H1 (cell line): ENCODE results near the gene CORT. TPM values are rescaled to one million over a fixed set of nuclear protein-coding genes. Genes with fewer than 3 reads are reported as not detected.

Source experiments
- CTCF ChIA-PET: fragments of 300-600 bp; sonication (Branson Sonifier 250); formaldehyde crosslinking; loops from one replicate; lab custom pipeline; 2021; ENCODE audit not compliant: partially characterized antibody; lab: Charles Lee
- POLR2A ChIA-PET: fragments of 300-600 bp; sonication (Branson Sonifier 250); formaldehyde crosslinking; loops from one replicate; lab custom pipeline; 2021; ENCODE audit warnings: inconsistent platforms; ENCODE audit not compliant: partially characterized antibody; lab: Charles Lee
- DNase-seq, 2 experiments: peaks; one replicate each; pipeline versions ENCODE4 v3.0.0 to v3.0.0-alpha.2; 2010 to 2022; ENCODE audit warnings: low spot score in 2 of 2, low read depth in 1 of 2, mixed read lengths in 1 of 2
- FAIRE-seq: peaks from 2 replicates; lab custom pipeline; 2011; peaks lifted over from hg19 to GRCh38; lab: Jason Lieb, UNC
- H2AFZ ChIP-seq: 2 replicates; pipeline ENCODE4 v1.8.1; 2012; ENCODE audit warnings: low read length, inconsistent platforms
- H2AK5ac ChIP-seq: 2 replicates; pipeline ENCODE4 v1.6.1; 2013; ENCODE audit warnings: low read depth, low read length
- H2BK120ac ChIP-seq: replicated peaks from 2 replicates; pipeline ENCODE3; 2013; ENCODE audit warnings: low read depth, low read length, inconsistent platforms
- H2BK12ac ChIP-seq: 2 replicates; pipeline ENCODE4 v1.6.1; 2013; ENCODE audit warnings: low read depth, low read length
- H2BK15ac ChIP-seq: 2 replicates; pipeline ENCODE4 v1.6.1; 2013; ENCODE audit warnings: low read length
- H2BK20ac ChIP-seq: 2 replicates; pipeline ENCODE4 v1.6.1; 2013; ENCODE audit warnings: low read length
- H2BK5ac ChIP-seq: 2 replicates; pipeline ENCODE4 v1.6.1; 2013; ENCODE audit warnings: low read depth, low read length
- H3K14ac ChIP-seq: 2 replicates; pipeline ENCODE4 v1.6.1; 2013; ENCODE audit warnings: inconsistent platforms; ENCODE audit not compliant: insufficient read length
- H3K18ac ChIP-seq: 2 replicates; pipeline ENCODE4 v1.6.1; 2013; ENCODE audit warnings: low read length; ENCODE audit errors: extremely low read depth
- H3K23ac ChIP-seq: 2 replicates; pipeline ENCODE4 v1.6.1; 2013; ENCODE audit warnings: inconsistent platforms; ENCODE audit not compliant: insufficient read length
- H3K23me2 ChIP-seq: 2 replicates; pipeline ENCODE4 v1.6.1; 2013; ENCODE audit warnings: low read depth, low read length
- H3K27ac ChIP-seq: 2 replicates; pipeline ENCODE4 v1.6.1; 2011; ENCODE audit warnings: low read depth, low read length, inconsistent platforms
- H3K27me3 ChIP-seq, 4 experiments: replicated peaks in 1 of 4; 1 replicate in 1 of 4; 2 replicates in 3 of 4; pipeline versions ENCODE4 v1.6.1 to v1.8.1; 2011 to 2013; ENCODE audit warnings: low read length in 3 of 4, mild to moderate bottlenecking in 3 of 4, inconsistent platforms in 2 of 4, mixed read lengths in 2 of 4, moderate library complexity in 1 of 4; ENCODE audit not compliant: control insufficient read depth in 3 of 4, insufficient read depth in 3 of 4; ENCODE audit errors: extremely low read depth in 1 of 4
- H3K36me3 ChIP-seq, 4 experiments: 2 replicates each; pipeline versions ENCODE4 v1.6.1 to v1.8.1; 2011 to 2013; ENCODE audit warnings: mild to moderate bottlenecking in 4 of 4, low read length in 3 of 4, moderate library complexity in 2 of 4, control low read depth in 1 of 4, inconsistent platforms in 1 of 4; ENCODE audit not compliant: insufficient read depth in 4 of 4, control insufficient read depth in 2 of 4
- H3K4ac ChIP-seq: replicated peaks from 2 replicates; pipeline ENCODE3; 2013; ENCODE audit warnings: low read length, low read depth, mixed read lengths, inconsistent platforms; ENCODE audit not compliant: insufficient read length
- H3K4me1 ChIP-seq, 4 experiments: replicated peaks in 1 of 4; 1 replicate in 1 of 4; 2 replicates in 3 of 4; pipeline versions ENCODE4 v1.6.1 to v1.8.1; 2011 to 2013; ENCODE audit warnings: low read length in 3 of 4, inconsistent platforms in 2 of 4, mixed read lengths in 1 of 4; ENCODE audit not compliant: insufficient read depth in 4 of 4, control insufficient read depth in 3 of 4
- H3K4me2 ChIP-seq, 2 experiments: 2 replicates each; pipeline versions ENCODE4 v1.6.1 to v1.8.1; 2011 to 2013; ENCODE audit warnings: low read depth in 2 of 2, low read length in 2 of 2, control low read depth in 1 of 2, inconsistent platforms in 1 of 2, mild to moderate bottlenecking in 1 of 2; ENCODE audit not compliant: insufficient read depth in 1 of 2
- H3K4me3 ChIP-seq, 4 experiments: fragments of 200-600, 300-600 bp in 1 of 4; sonication (generic), shearing (Covaris generic), sonication (Bioruptor Twin) in 1 of 4; 2 replicates each; pipeline versions ENCODE4 v1.5.1 to v1.8.1; 2011 to 2016; ENCODE audit warnings: low read length in 4 of 4, low read depth in 3 of 4, control low read depth in 2 of 4, inconsistent platforms in 2 of 4, mild to moderate bottlenecking in 2 of 4, mixed read lengths in 1 of 4, moderate library complexity in 1 of 4; ENCODE audit not compliant: insufficient read depth in 2 of 4; ENCODE audit errors: extremely low read depth in 1 of 4
- H3K56ac ChIP-seq: replicated peaks from 2 replicates; pipeline ENCODE3; 2013; ENCODE audit warnings: low read depth, mild to moderate bottlenecking, mixed read lengths, low read length, inconsistent platforms; ENCODE audit not compliant: insufficient read length
- H3K79me1 ChIP-seq: 2 replicates; pipeline ENCODE4 v1.6.1; 2013; ENCODE audit warnings: low read depth, low read length, control low read depth
- H3K79me2 ChIP-seq, 2 experiments: 2 replicates each; pipeline versions ENCODE4 v1.6.1 to v1.8.1; 2012 to 2013; ENCODE audit warnings: low read length in 2 of 2, mild to moderate bottlenecking in 2 of 2, inconsistent platforms in 1 of 2; ENCODE audit not compliant: insufficient read depth in 2 of 2, control insufficient read depth in 1 of 2
- H3K9ac ChIP-seq, 4 experiments: replicated peaks in 1 of 4; 1 replicate in 1 of 4; 2 replicates in 3 of 4; pipeline versions ENCODE4 v1.6.1 to v1.8.1; 2011 to 2013; ENCODE audit warnings: low read depth in 3 of 4, low read length in 3 of 4, control low read depth in 2 of 4, mild to moderate bottlenecking in 2 of 4, moderate library complexity in 2 of 4, inconsistent platforms in 1 of 4; ENCODE audit errors: extremely low read depth in 1 of 4
- H3K9me3 ChIP-seq, 2 experiments: 2 replicates each; pipeline versions ENCODE4 v1.6.1 to v1.8.1; 2012 to 2013; ENCODE audit warnings: mild to moderate bottlenecking in 2 of 2, moderate library complexity in 2 of 2, control low read depth in 1 of 2, inconsistent platforms in 1 of 2, low read depth in 1 of 2, low read length in 1 of 2, mixed read lengths in 1 of 2; ENCODE audit not compliant: insufficient read depth in 2 of 2
- H4K20me1 ChIP-seq, 2 experiments: replicated peaks in 1 of 2; 2 replicates each; pipeline versions ENCODE3 to v1.8.1; 2011 to 2013; ENCODE audit warnings: inconsistent platforms in 2 of 2, low read length in 2 of 2, mild to moderate bottlenecking in 1 of 2; ENCODE audit not compliant: insufficient read depth in 2 of 2, control insufficient read depth in 1 of 2
- H4K5ac ChIP-seq: 2 replicates; pipeline ENCODE4 v1.6.1; 2013; ENCODE audit warnings: low read length, low read depth, mixed read lengths, inconsistent platforms; ENCODE audit not compliant: insufficient read length
- H4K8ac ChIP-seq: 2 replicates; pipeline ENCODE4 v1.8.0; 2013; ENCODE audit warnings: mild to moderate bottlenecking, moderate library complexity, low read length, inconsistent platforms; ENCODE audit not compliant: insufficient read depth; ENCODE audit errors: extremely low read depth
- H4K91ac ChIP-seq: replicated peaks from 2 replicates; pipeline ENCODE3; 2013; ENCODE audit warnings: low read length, mixed read lengths, inconsistent platforms; ENCODE audit not compliant: insufficient read length
- BACH1 ChIP-seq: IDR thresholded peaks from 2 replicates; pipeline ENCODE4 v1.6.1; 2012; ENCODE audit warnings: low read length, improper control_type of control experiment
- BRCA1 ChIP-seq: IDR thresholded peaks from 2 replicates; pipeline ENCODE4 v1.6.1; 2012; ENCODE audit warnings: low read depth, low read length, improper control_type of control experiment
- CBX8 ChIP-seq: fragments of 300-800, 300-1000 bp; sonication (generic); IDR thresholded peaks from 2 replicates; pipeline ENCODE4 v1.7.1; 2016; ENCODE audit warnings: low read depth, low read length, borderline replicate concordance
- CHD2 ChIP-seq: IDR thresholded peaks from 2 replicates; pipeline ENCODE4 v1.6.1; 2012; ENCODE audit warnings: low read length, improper control_type of control experiment
- FOSL1 ChIP-seq: IDR thresholded peaks from 2 replicates; pipeline ENCODE4 v1.6.1; 2011; ENCODE audit warnings: mild to moderate bottlenecking, low read depth, low read length, moderate library complexity; ENCODE audit not compliant: insufficient read depth
- HDAC6 ChIP-seq: IDR thresholded peaks from one replicate; pipeline ENCODE4 v1.7.1; 2012; ENCODE audit warnings: low read depth, mild to moderate bottlenecking, inconsistent platforms, low read length, moderate library complexity
- KDM1A ChIP-seq: fragments of 200-600, 300-600 bp; sonication (generic); IDR thresholded peaks from 2 replicates; pipeline ENCODE4 v1.7.1; 2016; ENCODE audit warnings: mild to moderate bottlenecking, low read length, borderline replicate concordance
- SAP30 ChIP-seq: fragments of 300-600 bp; sonication (generic); IDR thresholded peaks from 2 replicates; pipeline ENCODE4 v1.7.1; 2012; ENCODE audit warnings: low read length, moderate library complexity, mild to moderate bottlenecking, inconsistent platforms; ENCODE audit not compliant: insufficient read depth, insufficient replicate concordance
- SRF ChIP-seq: IDR thresholded peaks from 2 replicates; pipeline ENCODE4 v1.6.1; 2011; ENCODE audit warnings: mild to moderate bottlenecking, low read depth, low read length, moderate library complexity
- TEAD4 ChIP-seq: IDR thresholded peaks from 2 replicates; pipeline ENCODE4 v1.6.1; 2012; ENCODE audit warnings: low read depth, low read length, inconsistent platforms, mixed read lengths
- YY1 ChIP-seq: IDR thresholded peaks from 2 replicates; pipeline ENCODE4 v1.6.1; 2011; ENCODE audit warnings: low read depth, mild to moderate bottlenecking, low read length
- WGBS, 2 experiments: shearing (Covaris generic) in 1 of 2; methylation state at CpG; one replicate each; pipeline versions ENCODE4 v1.1.6 to v1.1.7; 2013 to 2015; ENCODE audit warnings: low lambda C conversion rate in 2 of 2, mixed read lengths in 2 of 2, inconsistent platforms in 1 of 2, low coverage in 1 of 2, missing lambda C conversion rate in 1 of 2; ENCODE audit not compliant: insufficient replicate concordance in 2 of 2, insufficient coverage in 1 of 2, insufficient read length in 1 of 2; ENCODE audit errors: extremely low coverage in 1 of 2, missing lambda C conversion rate in 1 of 2; 5-methylcytosine and 5-hydroxymethylcytosine counted together
- polyA plus RNA-seq, 7 experiments: library from polyadenylated mRNA; depleted of rRNA in 3 of 7; stranded (reverse) in 5 of 7; unstranded in 2 of 7; fragments of >200 nt in 5 of 7; fragments of 200-250 nt in 2 of 7; gene quantifications; 1 replicate in 5 of 7; 2 replicates in 1 of 7; 4 replicates in 1 of 7; pipeline versions ENCODE4 v1.2.1 to v1.2.3, GENCODE V29; 2011 to 2013; ENCODE audit warnings: missing spikeins in 2 of 7, mixed read lengths in 2 of 7
- total RNA-seq: library from RNA; stranded (reverse); fragmentation: NEBNext Ultra II Directional; extraction: Animal tissue kit (Norgen Biotek cat#: 25700); gene quantifications from 2 replicates; pipeline ENCODE4 v1.2.1, GENCODE V29; 2021
- TF ChIP-seq, protein P1 (sequence below): IDR thresholded peaks from 2 replicates; pipeline ENCODE4 v1.6.1; 2011; ENCODE audit warnings: low read length, improper control_type of control experiment

Gene CORT
- total and polyA plus RNA-seq, 2 of the 8 experiments (the other 6 are each of a cell fraction or from before 2014, with no cell fraction given) = 0.15 to 0.30 TPM

- peaks cover 3 to 6% of the 10 kb centered on the region in 2 experiments for H4K20me1 ChIP-seq
- no peaks in the 10 kb centered on the region for H3K27me3 ChIP-seq
- H3K56ac ChIP-seq = no peak overlapping the region
- H3K27ac ChIP-seq = no peak overlapping the region
- no peak overlapping the region for H4K91ac ChIP-seq
- H3K23me2 ChIP-seq = peaks cover 9% of the 10 kb centered on the region; the same call in 1 of the 2 replicates
- no peak overlapping the region for H2AK5ac ChIP-seq
- H2BK5ac ChIP-seq = no peak overlapping the region
- CTCF ChIA-PET = interaction anchor here (0.8 to 1.6 kb wide), 2 partner anchors 25 to 26 kb away, joined by 3 to 5 read pairs; no protein-coding TSS in a partner anchor
- H3K23ac ChIP-seq = no peak overlapping the region
- H2BK12ac ChIP-seq = no peak overlapping the region
- DNase-seq (no peak), FAIRE-seq (no peak)
- H3K4me1 ChIP-seq = peaks cover 0 to 7% (median 5%) of the 10 kb centered on the region in 4 experiments; a peak in 5 of 7 replicates
- H3K4ac ChIP-seq = no peak overlapping the region
- no peak overlapping the region for H3K18ac ChIP-seq
- H2BK120ac ChIP-seq = no peak overlapping the region
- H2BK15ac ChIP-seq = no peak overlapping the region
- H3K4me2 ChIP-seq = no peak overlapping the region
- H3K9ac ChIP-seq = no peak overlapping the region
- peak overlapping the region; percentile 17; the same call in 1 of the 2 replicates for H4K8ac ChIP-seq
- H3K14ac ChIP-seq = no peak overlapping the region
- peaks cover 3% of the 10 kb centered on the region; the same call in 1 of the 2 replicates for H3K79me1 ChIP-seq
- WGBS, 2 experiments = 94% methylated on average over 9 of the region's 9 CpGs; no CpG with 5 or more reads in 1 of the 2 experiments
- POLR2A ChIA-PET = interaction anchor here (1.0 to 1.2 kb wide), 4 partner anchors 15 to 79 kb away, joined by 3 to 5 read pairs (median 3); partner anchors contain the start of gene CENPS
- H3K9me3 ChIP-seq = no peaks in the 10 kb centered on the region
- peaks cover 10 to 26% of the 10 kb centered on the region in 2 experiments for H3K79me2 ChIP-seq
- no peak overlapping the region for H4K5ac ChIP-seq
- H2AFZ ChIP-seq = no peak overlapping the region
- no peak overlapping the region for H3K4me3 ChIP-seq
- H3K36me3 ChIP-seq = peaks cover 28 to 67% (median 53%) of the 10 kb centered on the region in 4 experiments
- no peak overlapping the region for H2BK20ac ChIP-seq
- TF ChIP-seq KDM1A (no peak), YY1 (no peak), FOSL1 (no peak), CBX8 (no peak), BRCA1 (no peak), TEAD4 (no peak), SRF (no peak), SAP30 (no peak), CHD2 (no peak), HDAC6 (no peak), BACH1 (no peak)
- TF ChIP-seq, protein P1, sequence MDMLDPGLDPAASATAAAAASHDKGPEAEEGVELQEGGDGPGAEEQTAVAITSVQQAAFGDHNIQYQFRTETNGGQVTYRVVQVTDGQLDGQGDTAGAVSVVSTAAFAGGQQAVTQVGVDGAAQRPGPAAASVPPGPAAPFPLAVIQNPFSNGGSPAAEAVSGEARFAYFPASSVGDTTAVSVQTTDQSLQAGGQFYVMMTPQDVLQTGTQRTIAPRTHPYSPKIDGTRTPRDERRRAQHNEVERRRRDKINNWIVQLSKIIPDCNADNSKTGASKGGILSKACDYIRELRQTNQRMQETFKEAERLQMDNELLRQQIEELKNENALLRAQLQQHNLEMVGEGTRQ = no peak
Observed at GRCh38 chr1:10402729-10403274, 47.0 kb upstream of the CORT start.
